GM12891 (cell line): ENCODE data around the gene LZTS2.

ENCODE experiments used
- POU2F2 ChIP-seq: IDR thresholded peaks from 2 replicates; pipeline ENCODE4 v1.6.1; 2011; ENCODE audit warnings: low read depth, mild to moderate bottlenecking, control low read depth, low read length, moderate library complexity
- TAF1 ChIP-seq: IDR thresholded peaks from 2 replicates; pipeline ENCODE4 v1.6.1; 2011; ENCODE audit warnings: low read depth, low read length, control low read depth

GRCh38 chr10:100988166-100988565, 11.4 kb upstream of the LZTS2 start:
- no peak for TF ChIP-seq POU2F2
- no peak for TF ChIP-seq TAF1
